ENCODE data around the gene DHRS3.

DHRS3 gene

DNA sequence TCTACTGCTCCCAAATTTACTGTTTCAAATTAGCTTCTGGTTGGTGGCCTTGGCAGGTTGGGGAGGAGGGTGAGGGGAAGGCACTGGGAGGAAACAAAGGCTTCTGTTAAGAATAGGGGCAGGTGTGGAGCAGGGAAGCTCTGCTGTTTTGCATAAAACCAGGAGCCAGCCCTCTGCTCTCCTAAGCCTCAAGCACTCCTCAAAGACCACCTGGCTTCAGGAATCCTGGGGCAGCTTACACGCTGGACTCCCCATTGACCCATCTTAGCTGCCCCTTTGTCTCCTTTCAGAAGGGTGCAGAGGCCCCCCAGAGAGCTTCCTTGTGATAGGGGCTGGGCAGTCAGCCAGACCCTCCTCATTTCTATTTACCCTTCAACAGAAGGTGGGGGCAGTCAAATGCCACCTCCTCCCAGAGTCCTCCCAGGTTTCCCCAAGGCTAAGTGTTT is 11.5 kb upstream of the DHRS3 start:
- H3K79me2 ChIP-seq: no peaks in the 10 kb centered on the region
- no peaks in the 10 kb centered on the region for H3K9me3 ChIP-seq (ENCODE audit: control insufficient read depth, low read length)
- no peaks in the 10 kb centered on the region for H3K4me1 ChIP-seq
- no peak for TF ChIP-seq CTCF (IDR thresholded peaks at IDR 0.05)
- H2AFZ ChIP-seq: no peak overlapping the region
- no peak overlapping the region for H3K4me2 ChIP-seq (ENCODE audit: low read length)
- no peak overlapping the region for H3K27ac ChIP-seq
- H3K4me3 ChIP-seq (ENCODE audit: low read depth, low read length): no peak overlapping the region
- H3K27me3 ChIP-seq (ENCODE audit: control insufficient read depth, insufficient read depth, low read length): no peaks in the 10 kb centered on the region
- no peaks in the 10 kb centered on the region for H3K36me3 ChIP-seq (ENCODE audit: control insufficient read depth, insufficient read depth, low read length)
- no peak overlapping the region for H3K9ac ChIP-seq

DNA sequence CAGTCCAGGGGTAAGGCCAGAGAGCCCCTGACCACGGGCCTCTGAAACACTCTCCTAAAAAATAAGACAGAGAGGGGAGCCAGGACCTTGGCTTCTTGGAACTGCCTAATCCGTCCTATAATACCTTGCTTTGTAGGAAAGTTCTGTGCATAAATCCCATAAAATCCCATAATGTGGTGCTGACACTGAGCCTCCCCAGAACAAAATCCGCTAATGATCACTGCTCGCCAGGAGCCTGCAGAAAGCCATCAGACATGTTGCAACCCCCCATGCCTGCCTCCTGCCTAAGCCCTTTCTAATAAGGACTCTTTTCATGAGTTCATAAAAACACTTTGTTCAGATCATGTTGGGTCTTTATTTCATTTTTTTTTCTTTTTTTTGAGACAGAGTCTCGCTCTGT is 9.3 kb upstream of the DHRS3 start:
- H3K4me2 ChIP-seq (ENCODE audit: low read length): no peak overlapping the region
- H3K27me3 ChIP-seq (ENCODE audit: control insufficient read depth, insufficient read depth, low read length): no peaks in the 10 kb centered on the region
- no peak overlapping the region for H3K9ac ChIP-seq
- H3K79me2 ChIP-seq: no peaks in the 10 kb centered on the region
- H3K4me1 ChIP-seq: no peaks in the 10 kb centered on the region
- no peak overlapping the region for H3K4me3 ChIP-seq (ENCODE audit: low read depth, low read length)
- H3K9me3 ChIP-seq (ENCODE audit: control insufficient read depth, low read length): no peaks in the 10 kb centered on the region
- no peak overlapping the region for H2AFZ ChIP-seq
- no peaks in the 10 kb centered on the region for H3K36me3 ChIP-seq (ENCODE audit: control insufficient read depth, insufficient read depth, low read length)
- no peak overlapping the region for H3K27ac ChIP-seq
- TF ChIP-seq CTCF (IDR thresholded peaks at IDR 0.05): no peak

- H3K9me3 ChIP-seq (ENCODE audit: control insufficient read depth, low read length): no peaks in the 10 kb centered on the region
- no peaks in the 10 kb centered on the region for H3K4me1 ChIP-seq
- no peaks in the 10 kb centered on the region for H3K27me3 ChIP-seq (ENCODE audit: control insufficient read depth, insufficient read depth, low read length)
- no peaks in the 10 kb centered on the region for H3K36me3 ChIP-seq (ENCODE audit: control insufficient read depth, insufficient read depth, low read length)
- no peak overlapping the region for H3K4me3 ChIP-seq (ENCODE audit: low read depth, low read length)
- no peak overlapping the region for H3K4me2 ChIP-seq (ENCODE audit: low read length)
- no peak overlapping the region for H3K27ac ChIP-seq
- H3K9ac ChIP-seq: no peak overlapping the region
- no peak overlapping the region for H2AFZ ChIP-seq
- no peaks in the 10 kb centered on the region for H3K79me2 ChIP-seq
- no peak for TF ChIP-seq CTCF (IDR thresholded peaks at IDR 0.05)
These were observed 8.9 kb upstream of the DHRS3 start for GRCh38 chr1:12626888-12627287.

GRCh38 chr1:12625276-12625675 is 7.3 kb upstream of the DHRS3 start:
- Histone ChIP-seq H3K4me3 (ENCODE audit: low read depth, low read length) (no peak overlapping the region), H3K4me2 (ENCODE audit: low read length) (no peak overlapping the region), H3K4me1 (no peaks in the 10 kb centered on the region), H3K9ac (no peak overlapping the region), H3K27me3 (ENCODE audit: control insufficient read depth, insufficient read depth, low read length) (no peaks in the 10 kb centered on the region), H3K36me3 (ENCODE audit: control insufficient read depth, insufficient read depth, low read length) (no peaks in the 10 kb centered on the region), H2AFZ (no peak overlapping the region), H3K27ac (no peak overlapping the region), H3K9me3 (ENCODE audit: control insufficient read depth, low read length) (no peaks in the 10 kb centered on the region), H3K79me2 (no peaks in the 10 kb centered on the region)
- TF ChIP-seq CTCF (IDR thresholded peaks at IDR 0.05): no peak

DNA sequence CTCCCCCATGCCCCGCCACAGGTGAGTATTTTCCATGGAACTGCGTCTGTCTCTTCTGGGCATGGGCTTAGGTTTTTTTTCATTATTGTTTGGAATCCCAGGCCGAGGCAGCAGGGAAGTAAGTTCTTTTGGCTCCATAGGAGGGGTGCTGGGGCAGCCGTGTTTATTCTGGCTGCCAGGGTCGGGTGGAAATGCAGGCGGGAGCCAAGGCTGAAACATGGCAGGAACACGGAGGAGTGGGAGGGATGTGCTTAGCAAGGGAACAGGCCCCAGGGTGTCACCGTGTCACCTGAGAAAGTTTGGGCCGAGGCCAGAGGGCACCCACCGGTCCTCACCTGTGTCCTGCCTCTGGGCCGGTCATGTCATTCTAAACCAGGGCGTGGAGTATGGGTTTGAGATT is 4.5 kb upstream of the DHRS3 start:
- H3K9me3 ChIP-seq (ENCODE audit: control insufficient read depth, low read length): no peaks in the 10 kb centered on the region
- no peaks in the 10 kb centered on the region for H3K4me1 ChIP-seq
- no peak overlapping the region for H2AFZ ChIP-seq
- no peak overlapping the region for H3K27ac ChIP-seq
- H3K4me2 ChIP-seq (ENCODE audit: low read length): no peak overlapping the region
- H3K36me3 ChIP-seq (ENCODE audit: control insufficient read depth, insufficient read depth, low read length): no peaks in the 10 kb centered on the region
- no peak overlapping the region for H3K4me3 ChIP-seq (ENCODE audit: low read depth, low read length)
- no peaks in the 10 kb centered on the region for H3K27me3 ChIP-seq (ENCODE audit: control insufficient read depth, insufficient read depth, low read length)
- no peaks in the 10 kb centered on the region for H3K79me2 ChIP-seq
- no peak overlapping the region for H3K9ac ChIP-seq
- TF ChIP-seq CTCF (IDR thresholded peaks at IDR 0.05): no peak
